ENCODE results near the gene BRD9.
"Not testable (repeated sequence)": the region's sequence is repeated elsewhere in the genome, so short reads cannot be mapped to it uniquely, and the experiment has no call there.

Gene BRD9

DNA sequence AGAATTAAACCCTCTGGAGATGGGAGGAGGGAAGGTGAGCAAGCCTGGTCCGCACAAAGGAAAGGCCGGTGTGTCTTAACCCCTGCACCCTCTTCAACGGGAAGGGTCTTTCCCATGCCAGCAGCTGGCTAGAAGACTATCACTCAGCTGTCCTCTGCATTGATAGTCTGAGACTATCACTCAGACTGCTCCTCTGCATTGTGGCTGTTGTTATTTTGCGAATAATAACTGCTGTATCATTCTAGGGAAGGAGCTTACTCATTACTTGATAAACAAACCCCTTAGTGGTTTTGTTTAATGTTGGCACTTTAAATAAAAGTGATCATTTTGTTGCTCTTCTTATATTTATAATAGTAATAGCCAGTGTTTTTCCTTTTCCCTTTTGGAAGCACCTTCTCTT lies 8.2 kb upstream of the BRD9 start:
- DNase-seq = no peak

DNA sequence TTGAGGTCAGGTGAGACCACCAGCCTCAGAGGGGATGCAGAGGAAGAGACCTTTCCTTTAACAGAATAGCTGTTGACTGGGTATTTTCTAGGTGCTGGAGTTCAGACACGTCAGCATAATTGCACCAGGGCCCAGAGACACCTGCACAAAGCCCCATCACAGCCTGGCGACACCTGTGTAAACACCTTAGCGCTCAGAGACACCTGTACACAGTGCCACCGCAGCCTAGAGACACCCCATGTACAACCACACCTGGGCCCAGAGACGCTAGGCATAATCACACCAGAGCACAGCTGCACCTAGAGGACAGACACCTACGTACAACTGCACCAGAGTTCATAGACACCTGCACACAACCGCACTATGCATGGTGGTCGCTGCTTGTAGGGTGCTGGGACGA lies 1.1 kb upstream of the BRD9 start:
- no peak for DNase-seq

DNA sequence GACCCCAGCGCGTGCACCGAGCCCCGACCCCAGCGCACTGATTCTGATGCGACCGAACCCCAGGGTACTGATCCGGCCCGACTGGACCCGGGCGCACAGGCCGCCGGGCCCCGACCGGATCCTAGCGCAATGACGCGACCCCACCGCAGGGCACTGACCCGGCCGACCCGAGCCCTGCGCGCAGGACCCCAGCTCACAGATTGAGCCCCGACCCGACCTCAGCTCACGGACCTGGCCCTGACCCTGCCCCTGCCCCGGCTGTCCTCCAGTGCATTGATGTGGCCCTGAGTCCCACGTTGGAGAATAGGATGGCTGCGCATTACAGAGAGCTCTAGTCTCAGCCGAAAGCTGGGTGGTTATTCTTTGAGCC lies 521 bp upstream of the BRD9 start:
- no peak for DNase-seq

DNA sequence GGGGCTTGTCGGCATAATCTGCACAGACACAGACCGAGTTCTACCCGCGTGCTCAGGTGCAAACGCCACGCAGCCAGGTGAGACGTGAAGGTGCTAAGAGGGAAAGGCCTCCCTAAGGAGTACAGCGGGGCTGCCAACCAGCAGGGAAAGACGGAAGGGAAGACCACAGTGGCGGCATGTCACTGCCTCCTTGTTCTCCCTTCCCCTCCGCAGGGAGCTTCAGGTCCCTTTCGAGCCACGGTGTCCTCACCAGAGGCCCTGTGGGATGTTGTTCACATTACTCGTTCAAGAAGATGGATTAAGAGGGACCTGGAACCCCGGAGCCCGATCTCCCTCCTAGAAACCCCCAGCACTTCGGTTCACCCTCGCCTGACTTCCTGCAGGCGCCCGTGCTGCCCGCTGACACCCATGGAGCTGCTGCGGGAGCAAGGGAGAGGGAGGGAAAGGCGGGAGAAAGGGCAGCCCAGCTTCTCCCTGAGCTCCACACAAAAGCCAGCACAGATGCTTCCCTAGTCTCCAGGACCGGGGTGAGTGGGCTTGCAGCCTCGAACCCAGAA lies 686 bp downstream of the BRD9 start:
- no peak for DNase-seq

DNA sequence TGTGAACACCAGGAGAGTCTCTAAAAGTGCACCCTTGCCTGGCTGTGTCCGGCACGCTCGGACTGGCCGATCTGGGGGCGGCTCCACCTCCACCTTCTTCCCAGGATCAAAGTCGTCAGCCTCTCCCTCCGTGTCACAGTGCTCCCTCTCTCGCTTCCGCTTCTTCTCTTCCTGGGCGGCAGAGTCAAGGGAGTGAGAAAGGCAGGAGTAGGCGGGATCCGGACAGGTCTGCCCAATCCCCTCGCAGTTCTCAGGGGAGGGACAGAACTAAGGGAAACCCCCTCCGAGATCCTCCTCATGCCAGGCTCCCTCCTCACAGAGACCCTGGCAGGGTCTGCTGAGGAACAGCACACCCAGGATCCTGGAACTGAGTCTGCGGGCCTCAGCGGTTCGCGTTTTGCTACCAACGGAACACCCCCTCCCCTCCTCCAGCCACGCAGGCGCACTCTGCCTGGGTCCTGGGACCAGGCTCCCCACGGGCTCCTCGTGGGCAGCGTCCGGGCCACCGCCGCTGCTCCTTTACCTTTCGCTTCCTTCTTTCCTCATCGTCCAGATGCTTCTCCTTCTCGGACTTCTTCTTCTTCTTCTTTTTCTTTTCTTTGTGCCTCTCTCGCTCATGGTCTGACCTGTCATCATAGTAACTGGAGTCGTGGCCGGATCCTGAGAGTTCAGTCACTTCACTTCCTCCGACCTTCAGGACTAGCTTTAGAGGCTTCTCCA lies 1.3 kb downstream of the BRD9 start:
- DNase-seq = no peak

DNA sequence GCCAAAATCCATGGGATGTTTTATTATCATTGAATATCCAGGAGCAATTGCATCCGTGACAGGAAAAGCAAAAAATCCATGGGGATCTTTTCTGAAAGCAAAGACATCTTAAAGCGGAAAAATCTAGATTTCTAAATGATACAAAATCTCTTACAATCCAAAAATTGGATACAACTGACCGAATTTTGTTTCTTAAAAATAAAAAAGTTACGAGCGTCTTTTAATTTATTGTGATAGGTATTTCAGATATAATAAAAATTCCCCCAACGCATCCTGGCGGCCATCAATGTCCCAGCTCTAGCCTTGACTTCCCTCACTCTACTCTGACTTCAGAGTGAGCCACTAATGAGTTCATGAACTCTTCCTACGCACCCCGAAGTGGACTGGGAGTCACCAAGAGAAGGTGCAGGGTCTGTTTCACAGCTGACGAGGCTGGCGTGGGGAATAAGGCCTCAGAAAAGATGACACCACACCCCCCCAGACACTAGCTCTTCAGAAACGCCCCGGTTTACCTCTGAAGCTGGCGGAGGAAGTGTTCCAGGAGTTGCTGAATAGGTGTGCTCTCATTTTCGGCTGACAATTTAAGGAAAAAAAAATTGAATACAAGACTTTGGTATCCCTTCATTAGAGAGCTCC lies 3.4 kb downstream of the BRD9 start:
- no peak for DNase-seq

DNA sequence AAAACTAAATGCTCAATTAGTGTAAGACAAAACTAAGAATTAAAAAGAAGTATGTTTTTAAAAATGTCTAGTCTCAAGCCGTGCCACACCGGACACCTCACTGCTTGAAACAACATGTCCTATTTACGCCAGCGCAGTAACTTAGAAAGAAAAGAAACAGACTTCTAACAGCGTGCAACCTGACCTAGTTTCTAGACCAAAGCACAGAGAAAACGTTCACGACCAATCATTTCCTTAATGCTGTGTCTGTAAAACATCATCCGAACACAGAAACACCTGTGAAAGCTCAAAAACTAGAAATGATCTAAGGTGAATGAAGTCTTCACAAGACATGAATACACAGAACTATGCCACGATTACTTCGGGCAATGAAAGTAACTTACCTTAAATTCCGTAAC lies 4.0 kb downstream of the BRD9 start:
- DNase-seq = no peak

DNA sequence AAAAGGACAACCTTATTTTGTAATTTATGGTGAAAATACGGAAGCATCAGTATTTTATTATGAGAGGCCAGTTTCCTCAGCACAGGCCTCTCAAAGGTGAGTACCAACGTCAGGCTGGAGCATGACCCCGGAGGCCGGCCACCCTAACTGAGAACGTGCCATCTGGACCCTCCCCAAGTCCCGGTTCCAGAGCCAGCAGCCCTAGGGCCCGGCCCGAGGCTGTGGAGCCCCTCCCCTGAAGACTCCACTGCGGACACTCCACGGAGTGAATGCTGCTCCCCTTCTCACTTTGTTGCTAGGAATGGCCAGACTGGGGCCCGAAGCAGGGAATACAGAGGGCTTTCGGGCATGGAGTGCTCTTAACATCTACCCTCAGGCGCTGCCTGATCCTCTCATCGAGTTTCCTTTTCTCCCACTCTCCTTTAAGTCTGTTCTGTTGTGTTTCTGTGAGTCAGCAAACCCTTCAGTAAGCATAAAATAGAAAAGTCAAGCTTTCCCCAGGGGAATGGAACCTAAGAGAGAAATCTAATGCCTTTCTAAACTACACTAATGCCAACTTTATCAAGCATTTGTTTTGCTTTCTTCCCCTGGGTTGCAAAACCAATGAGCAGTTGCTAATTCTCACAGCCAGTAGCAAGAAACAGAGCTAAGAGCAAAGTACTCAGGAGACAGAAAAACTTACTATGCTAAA lies 4.5 kb downstream of the BRD9 start:
- DNase-seq = no peak

DNA sequence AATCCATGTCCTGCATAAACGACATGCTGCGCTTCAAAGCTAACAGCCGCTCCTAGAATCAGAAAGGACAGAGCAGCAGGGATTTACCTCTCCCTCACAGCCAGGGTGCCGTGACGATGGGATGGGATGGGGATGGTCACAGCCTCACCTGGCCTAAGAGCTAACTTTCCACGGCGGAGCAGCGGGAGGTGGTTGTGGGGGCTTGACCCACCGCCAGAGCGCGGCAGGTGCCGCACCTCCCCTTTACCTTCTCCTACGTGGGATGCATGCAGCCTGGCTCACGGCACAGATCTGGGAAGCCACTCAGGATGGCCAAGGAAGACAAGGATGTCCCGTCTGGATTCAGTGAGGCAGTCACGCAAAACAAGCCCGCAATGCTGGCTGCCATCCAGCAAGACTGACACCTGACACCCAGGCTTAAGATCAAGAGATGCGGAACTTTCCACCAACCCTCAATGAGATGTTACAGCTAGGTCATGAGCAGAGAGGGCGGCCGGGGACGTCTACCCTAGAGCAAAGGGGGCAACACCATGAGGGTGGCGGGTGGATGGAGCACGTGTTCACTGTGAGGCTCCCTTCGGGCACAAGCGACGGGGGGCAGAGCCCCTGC lies 5.8 kb downstream of the BRD9 start:
- DNase-seq = no peak

DNA sequence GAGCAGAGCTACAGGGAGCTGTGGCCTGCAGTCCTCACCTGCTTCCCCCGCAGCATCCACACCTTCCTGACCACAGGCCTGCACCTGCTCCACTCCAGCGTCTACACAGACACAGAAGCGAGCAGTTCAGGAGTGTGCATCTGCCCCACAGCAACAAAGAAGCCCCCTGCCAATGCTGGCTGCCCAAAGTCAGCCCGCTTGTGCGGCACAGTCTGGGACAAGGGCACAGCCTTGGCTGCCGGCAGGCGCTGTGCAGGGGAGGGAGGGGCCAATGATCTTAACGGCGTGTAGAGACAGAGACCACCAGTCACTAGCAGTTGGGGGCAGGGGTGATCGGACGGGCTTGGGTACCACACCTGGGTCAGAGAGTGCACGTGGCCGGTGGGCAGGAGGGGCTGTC lies 6.6 kb downstream of the BRD9 start:
- DNase-seq = no peak

DNA sequence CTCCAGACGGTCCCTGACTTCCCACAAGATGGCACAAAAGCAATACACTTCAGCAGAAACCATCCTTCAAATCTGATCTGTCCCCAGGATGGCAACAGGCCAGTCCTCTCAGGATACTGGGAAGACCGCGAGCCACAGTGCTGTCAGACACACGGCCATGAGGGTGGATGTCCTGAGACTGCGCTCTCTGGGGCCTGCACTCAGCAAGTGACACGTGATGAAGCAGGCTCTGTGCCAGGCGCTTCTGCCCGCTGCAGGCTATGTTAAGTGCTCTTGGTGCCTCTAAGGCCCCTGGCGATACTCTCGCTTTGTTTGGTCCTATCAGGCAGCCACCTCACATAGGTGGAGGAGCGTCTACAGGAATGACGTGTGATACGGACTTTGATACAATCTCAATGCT lies 7.1 kb downstream of the BRD9 start:
- DNase-seq = no peak

DNA sequence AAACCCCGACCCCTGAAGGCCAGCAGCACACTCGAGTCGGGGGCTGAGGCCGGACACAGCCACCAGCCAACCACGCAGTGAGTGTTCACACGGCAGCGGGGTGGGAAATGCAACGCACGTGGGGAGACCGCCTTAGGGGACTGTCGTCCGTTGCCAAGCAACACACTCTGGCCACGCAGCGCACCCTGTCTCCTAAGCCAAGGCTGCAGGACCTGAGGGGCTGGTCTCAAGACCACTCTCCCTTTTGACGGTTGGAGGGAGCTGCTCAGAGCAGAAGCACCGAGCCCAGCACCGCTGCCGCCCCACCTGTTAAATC lies 7.5 kb downstream of the BRD9 start:
- no peak for DNase-seq

DNA sequence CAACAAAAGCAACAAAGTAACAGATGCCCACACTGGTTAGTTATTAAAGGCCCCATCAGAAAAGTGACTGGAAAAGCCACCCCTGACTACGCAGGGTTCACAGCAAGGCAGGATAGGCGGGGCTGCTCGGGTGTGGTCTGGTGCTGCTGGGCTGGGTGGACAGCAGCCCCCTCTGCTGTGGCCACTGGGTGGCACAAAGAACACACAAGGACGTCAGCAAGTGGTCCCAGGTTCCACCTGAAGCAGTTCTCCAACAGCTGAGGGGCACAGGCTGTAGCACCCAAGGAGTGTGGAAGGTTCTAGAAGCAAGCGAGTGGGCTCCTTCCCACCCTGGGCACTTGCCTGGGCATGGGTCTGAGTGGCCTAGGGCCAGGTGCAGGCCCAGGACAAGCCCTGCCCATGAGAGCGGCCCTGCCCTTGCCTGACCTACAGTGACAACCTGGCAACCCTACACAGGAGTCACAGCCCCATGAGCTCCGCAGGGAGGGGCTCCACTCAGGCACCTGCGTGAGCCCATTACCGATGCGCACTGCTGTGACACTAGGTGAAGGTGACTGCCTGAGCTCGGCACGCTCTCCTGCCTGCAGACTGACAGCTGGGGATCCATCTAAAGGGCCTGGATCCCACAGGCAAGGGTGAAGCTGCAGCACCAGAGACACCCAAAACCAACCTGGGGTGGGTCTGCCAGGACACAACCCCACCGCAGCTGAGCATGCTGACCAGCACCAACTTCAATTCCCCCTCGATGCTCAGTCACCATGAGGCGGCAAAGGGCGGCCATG lies 8.1 kb downstream of the BRD9 start:
- no peak for DNase-seq

DNA sequence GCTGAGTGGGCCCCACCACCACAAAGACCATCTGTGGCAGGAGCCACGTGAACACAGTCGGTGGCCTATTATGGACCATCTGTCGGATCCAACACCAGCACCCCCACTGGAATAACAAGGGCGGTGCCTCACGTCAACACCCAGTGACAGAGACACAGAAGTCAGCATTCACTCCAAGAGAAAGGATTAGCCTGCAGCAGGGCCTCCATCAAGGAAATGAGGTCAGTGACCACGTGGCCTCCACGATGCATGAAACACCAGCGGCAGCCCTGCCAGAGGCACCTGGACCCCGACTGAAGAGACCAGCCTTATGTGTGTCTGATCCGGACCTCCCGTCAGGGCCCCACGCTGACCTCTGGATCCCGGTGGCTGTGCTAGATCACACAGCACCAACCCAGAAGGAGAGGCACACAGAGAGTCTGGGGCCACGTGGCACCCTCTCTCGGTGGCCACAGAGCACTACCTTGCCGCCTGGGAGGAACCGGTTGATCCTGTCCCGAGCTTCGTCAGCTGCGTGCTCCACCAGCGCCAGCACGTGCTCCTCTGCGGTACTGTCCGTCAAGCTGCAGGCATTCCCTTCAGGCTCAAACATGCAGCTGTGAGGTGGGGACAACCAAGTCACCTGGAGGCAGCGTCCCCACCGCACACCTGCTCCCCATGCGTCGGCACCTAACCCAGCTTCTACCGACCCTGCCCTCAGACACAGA lies 9.0 kb downstream of the BRD9 start:
- no peak for DNase-seq

DNA sequence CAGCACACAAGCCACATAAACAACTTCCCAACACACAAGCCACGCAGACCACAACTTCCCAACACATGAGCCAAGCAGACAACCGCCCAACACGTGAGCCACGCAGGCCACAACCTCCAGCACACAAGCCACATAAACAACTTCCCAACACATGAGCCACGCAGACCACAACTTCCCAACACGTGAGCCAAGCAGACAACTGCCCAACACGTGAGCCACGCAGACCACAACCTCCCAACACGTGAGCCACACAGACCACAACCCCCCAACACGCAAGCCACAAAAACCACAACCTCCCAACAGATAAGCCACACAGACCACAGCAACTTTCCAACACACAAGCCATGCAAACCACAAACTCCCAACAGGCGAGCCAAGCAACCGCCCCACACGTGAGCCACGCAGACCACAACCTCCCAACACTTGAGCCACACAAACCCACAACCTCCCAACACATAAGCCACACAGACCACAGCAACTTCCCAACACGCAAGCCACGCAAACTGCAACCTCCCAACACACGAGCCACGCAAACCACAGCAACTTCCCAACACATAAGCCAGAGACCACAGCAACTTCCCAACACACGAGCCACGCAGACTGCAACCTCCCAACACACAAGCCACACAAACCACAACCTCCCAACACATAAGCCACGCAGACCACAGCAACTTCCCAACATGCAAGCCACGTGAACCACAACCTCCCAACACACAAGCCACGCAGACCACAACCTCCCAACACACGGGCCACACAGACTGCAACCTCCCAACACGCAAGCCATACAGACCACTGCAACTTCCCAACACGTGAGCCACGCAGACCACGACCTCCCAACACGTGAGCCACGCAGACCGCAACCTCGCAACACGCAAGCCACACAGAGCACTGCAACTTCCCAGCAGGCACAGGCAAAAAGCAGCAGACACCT lies 10.1 kb downstream of the BRD9 start:
- no peak for DNase-seq

DNA sequence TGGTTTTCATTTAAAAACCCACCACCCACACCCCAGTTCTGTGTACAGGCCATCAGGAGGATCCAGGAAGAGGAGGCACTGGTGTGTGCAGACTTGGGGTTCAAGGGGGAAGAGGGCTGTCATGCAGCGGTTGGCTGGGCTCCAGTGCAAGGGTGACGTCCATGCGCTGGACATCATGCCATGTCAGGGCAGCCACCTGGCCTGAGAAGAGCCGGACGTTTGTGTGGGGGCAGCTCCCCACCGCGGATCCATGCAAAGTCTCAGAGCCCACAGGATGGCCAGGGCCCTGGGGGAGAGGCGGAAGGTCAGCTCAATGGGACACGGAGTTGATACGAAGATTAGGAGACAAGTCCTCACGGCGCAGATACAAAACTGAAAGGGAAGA lies 11.1 kb downstream of the BRD9 start:
- no peak for DNase-seq

DNA sequence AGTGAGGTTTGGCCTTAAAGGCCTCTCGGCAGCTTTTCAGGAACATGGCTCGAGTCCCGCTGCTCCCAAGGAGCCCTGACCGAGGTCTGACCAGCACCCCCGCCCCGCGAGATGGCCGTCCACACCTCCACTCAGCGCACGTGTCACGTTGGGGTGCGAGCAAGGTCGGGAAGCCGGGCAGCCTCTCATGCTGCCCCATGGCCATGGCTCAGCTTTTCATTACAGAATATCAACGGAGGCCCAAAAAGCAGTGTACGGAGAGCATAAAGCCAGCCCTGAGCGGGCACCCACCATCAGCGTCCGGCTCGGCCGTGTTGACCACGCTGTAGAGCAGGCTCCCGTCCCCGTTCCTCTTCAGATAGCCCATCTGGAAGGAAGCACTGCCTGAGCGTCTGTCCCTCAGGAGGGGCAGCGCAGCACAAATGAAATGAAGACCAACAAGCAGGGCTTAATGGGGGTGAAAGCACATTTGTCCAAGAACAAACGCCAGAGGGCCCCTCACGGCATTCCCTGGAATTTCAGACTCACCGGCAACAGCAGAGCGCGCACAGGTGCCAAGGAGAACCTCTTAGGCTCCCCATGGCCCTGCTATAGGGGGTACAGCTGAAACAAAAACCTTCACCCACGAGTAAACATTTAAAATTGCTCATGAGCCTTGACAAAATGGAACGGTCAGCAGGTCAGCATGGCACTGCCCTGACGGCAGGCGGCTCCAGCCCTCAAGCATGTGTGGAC lies 11.6 kb downstream of the BRD9 start:
- no peak for DNase-seq

DNA sequence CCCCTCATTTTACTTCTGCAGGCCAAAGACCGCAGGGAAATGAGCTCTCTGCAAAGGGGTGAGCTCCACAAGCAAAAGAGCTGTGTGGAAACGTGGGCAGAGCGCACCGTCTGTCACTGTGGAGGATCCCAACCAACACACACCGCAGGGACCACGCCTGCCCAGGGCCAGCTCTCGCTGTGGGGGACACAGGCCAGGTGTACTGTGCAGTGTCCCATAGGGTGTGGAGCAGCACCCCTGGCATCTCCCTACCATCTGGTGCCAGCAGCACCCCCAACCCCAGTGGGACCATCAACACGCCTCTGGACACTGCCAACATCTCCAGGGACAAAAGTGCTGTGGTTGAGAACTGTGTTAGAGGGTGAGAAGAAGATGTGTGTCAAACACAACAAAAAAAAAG lies 13.9 kb downstream of the BRD9 start:
- DNase-seq = not testable (repeated sequence)

DNA sequence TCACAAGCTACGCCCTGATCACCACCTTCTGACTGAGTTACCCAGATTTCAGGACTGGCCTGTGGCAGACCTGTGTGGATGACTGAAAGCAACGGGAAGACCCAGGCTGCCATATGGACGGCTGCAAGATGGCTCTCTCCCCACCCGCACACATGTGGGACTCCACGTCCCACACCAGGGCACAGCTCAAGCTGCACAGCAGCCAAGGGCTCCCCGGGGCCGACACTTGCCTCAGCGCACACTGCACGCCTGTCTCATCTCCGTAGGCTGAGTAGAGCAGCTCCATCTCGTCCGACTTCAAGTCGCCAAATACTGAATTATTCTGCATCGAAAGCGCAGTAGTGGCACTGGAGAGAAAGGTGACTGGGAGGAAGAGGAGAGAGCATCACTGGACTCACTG lies 14.5 kb downstream of the BRD9 start:
- no peak for DNase-seq

Measured in stimulated activated CD4-positive, alpha-beta T cell treated with anti-CD3 and anti-CD28 coated beads, Interleukin-1b, Interleukin-23, amount 100 ng/mL, for 48 hours (primary cell).